ENCODE results near the gene PDLIM5. TPM values are rescaled to one million over a fixed set of nuclear protein-coding genes. Genes with fewer than 3 reads are reported as not detected.

Gene PDLIM5
- total RNA-seq, 1 donor from 2014 or later = 83.5 TPM

GRCh38 chr4:94578195-94578594 lies 126.5 kb downstream of the PDLIM5 start:
- Mint-ChIP-seq H3K4me1 (ENCODE audit: unreplicated experiment) (peaks cover 5% of the 10 kb centered on the region), H3K4me3 (ENCODE audit: unreplicated experiment) (no peak overlapping the region), H3K36me3 (ENCODE audit: low read depth, unreplicated experiment) (peaks cover 8% of the 10 kb centered on the region), H3K9me3 (ENCODE audit: unreplicated experiment) (no peaks in the 10 kb centered on the region), H3K27ac (ENCODE audit: unreplicated experiment) (no peak overlapping the region), H3K27me3 (ENCODE audit: unreplicated experiment) (no peaks in the 10 kb centered on the region)
- no peak for DNase-seq (ENCODE audit: low spot score)
- no peak for TF ChIP-seq CTCF (IDR thresholded peaks at IDR 0.05; ENCODE audit: unreplicated experiment)

GRCh38 chr4:94581766-94582165 lies 130.0 kb downstream of the PDLIM5 start:
- no peak for DNase-seq (ENCODE audit: low spot score)
- Mint-ChIP-seq H3K27ac (ENCODE audit: unreplicated experiment) (no peak overlapping the region), H3K9me3 (ENCODE audit: unreplicated experiment) (no peaks in the 10 kb centered on the region)

GRCh38 chr4:94582517-94582916 lies 130.8 kb downstream of the PDLIM5 start:
- H3K27ac Mint-ChIP-seq (ENCODE audit: unreplicated experiment) = no peak overlapping the region
- H3K27me3 Mint-ChIP-seq (ENCODE audit: unreplicated experiment) = no peaks in the 10 kb centered on the region
- H3K4me3 Mint-ChIP-seq (ENCODE audit: unreplicated experiment) = no peak overlapping the region
- DNase-seq (ENCODE audit: low spot score) = no peak
- TF ChIP-seq CTCF (IDR thresholded peaks at IDR 0.05; ENCODE audit: unreplicated experiment) = no peak
- no peaks in the 10 kb centered on the region for H3K9me3 Mint-ChIP-seq (ENCODE audit: unreplicated experiment)
- H3K36me3 Mint-ChIP-seq (ENCODE audit: low read depth, unreplicated experiment) = peaks cover 4% of the 10 kb centered on the region
- H3K4me1 Mint-ChIP-seq (ENCODE audit: unreplicated experiment) = no peaks in the 10 kb centered on the region

More at GRCh38 chr4:94581766-94582165, 130.0 kb downstream of the PDLIM5 start:
- peaks cover 4% of the 10 kb centered on the region for H3K36me3 Mint-ChIP-seq (ENCODE audit: low read depth, unreplicated experiment)
- no peaks in the 10 kb centered on the region for H3K27me3 Mint-ChIP-seq (ENCODE audit: unreplicated experiment)
- no peak overlapping the region for H3K4me3 Mint-ChIP-seq (ENCODE audit: unreplicated experiment)
- H3K4me1 Mint-ChIP-seq (ENCODE audit: unreplicated experiment) = no peaks in the 10 kb centered on the region
- TF ChIP-seq CTCF (IDR thresholded peaks at IDR 0.05; ENCODE audit: unreplicated experiment) = no peak

- no peak overlapping the region for H3K4me3 Mint-ChIP-seq (ENCODE audit: unreplicated experiment)
- peaks cover 6% of the 10 kb centered on the region for H3K36me3 Mint-ChIP-seq (ENCODE audit: low read depth, unreplicated experiment)
- H3K27me3 Mint-ChIP-seq (ENCODE audit: unreplicated experiment) = no peaks in the 10 kb centered on the region
- H3K27ac Mint-ChIP-seq (ENCODE audit: unreplicated experiment) = no peak overlapping the region
- no peak for TF ChIP-seq CTCF (IDR thresholded peaks at IDR 0.05; ENCODE audit: unreplicated experiment)
- DNase-seq (ENCODE audit: low spot score) = no peak
- H3K9me3 Mint-ChIP-seq (ENCODE audit: unreplicated experiment) = no peaks in the 10 kb centered on the region
- H3K4me1 Mint-ChIP-seq (ENCODE audit: unreplicated experiment) = no peaks in the 10 kb centered on the region
These were observed 132.3 kb downstream of the PDLIM5 start for GRCh38 chr4:94583914-94584641.

- Mint-ChIP-seq H3K36me3 (ENCODE audit: low read depth, unreplicated experiment) (peaks cover 23% of the 10 kb centered on the region), H3K27ac (ENCODE audit: unreplicated experiment) (no peak overlapping the region), H3K27me3 (ENCODE audit: unreplicated experiment) (no peaks in the 10 kb centered on the region), H3K4me1 (ENCODE audit: unreplicated experiment) (no peaks in the 10 kb centered on the region), H3K4me3 (ENCODE audit: unreplicated experiment) (no peak overlapping the region), H3K9me3 (ENCODE audit: unreplicated experiment) (no peaks in the 10 kb centered on the region)
- no peak for TF ChIP-seq CTCF (IDR thresholded peaks at IDR 0.05; ENCODE audit: unreplicated experiment)
- no peak for DNase-seq (ENCODE audit: low spot score)
These were observed 137.4 kb downstream of the PDLIM5 start for GRCh38 chr4:94588896-94589693.
